8988T (cell line): ENCODE data around the gene JMJD4.

Source experiments
- DNase-seq: peaks from one replicate; pipeline ENCODE4 v3.0.0; 2011

Gene JMJD4

GRCh38 chr1:227768640-227769039 lies 33.5 kb upstream of the JMJD4 start:
- DNase-seq = no peak

- DNase-seq = no peak
These were observed 33.0 kb upstream of the JMJD4 start for GRCh38 chr1:227768125-227768439.

- DNase-seq = no peak
These were observed 32.5 kb upstream of the JMJD4 start for GRCh38 chr1:227767401-227768124.

GRCh38 chr1:227766653-227767277 lies 31.7 kb upstream of the JMJD4 start:
- DNase-seq = no peak

- no peak for DNase-seq
These were observed 31.0 kb upstream of the JMJD4 start for GRCh38 chr1:227766015-227766634.

GRCh38 chr1:227765261-227766014 lies 30.3 kb upstream of the JMJD4 start:
- DNase-seq = no peak

GRCh38 chr1:227764019-227764391 lies 28.9 kb upstream of the JMJD4 start:
- DNase-seq = no peak

- DNase-seq = no peak
These were observed 28.3 kb upstream of the JMJD4 start for GRCh38 chr1:227763246-227764018.

GRCh38 chr1:227762231-227762911 lies 27.3 kb upstream of the JMJD4 start:
- peak; percentile 99 for DNase-seq

- DNase-seq = no peak
These were observed 26.6 kb upstream of the JMJD4 start for GRCh38 chr1:227761621-227762230.

GRCh38 chr1:227760377-227760776 lies 25.3 kb upstream of the JMJD4 start:
- DNase-seq = no peak

GRCh38 chr1:227759341-227760300 lies 24.5 kb upstream of the JMJD4 start:
- DNase-seq = peak; percentile 85

- no peak for DNase-seq
These were observed 23.3 kb upstream of the JMJD4 start for GRCh38 chr1:227758366-227758765.

- DNase-seq = no peak
These were observed 22.7 kb upstream of the JMJD4 start for GRCh38 chr1:227757781-227758180.

GRCh38 chr1:227756172-227756959 lies 21.3 kb upstream of the JMJD4 start:
- DNase-seq = no peak

GRCh38 chr1:227754958-227755357 lies 19.9 kb upstream of the JMJD4 start:
- no peak for DNase-seq

GRCh38 chr1:227753999-227754711 lies 19.1 kb upstream of the JMJD4 start:
- no peak for DNase-seq

- DNase-seq = no peak
These were observed 15.0 kb upstream of the JMJD4 start for GRCh38 chr1:227749916-227750710.
